ENCODE results near the gene STT3B. TPM values are rescaled to one million over a fixed set of nuclear protein-coding genes. Genes with fewer than 3 reads are reported as not detected.
A peak's percentile ranks its signal among the peaks of the same experiment; 100 is the strongest.

The STT3B gene
- total RNA-seq, 2 experiments from 2014 or later, result 99.3 to 117 TPM

GRCh38 chr3:31614162-31614921 lies 81.6 kb downstream of the STT3B start:
- H3K36me3 Mint-ChIP-seq (ENCODE audit: low read depth), result peaks cover 34% of the 10 kb centered on the region
- no peak for DNase-seq
- intact Hi-C loops (cut with micrococcal nuclease), result loop anchor here (5.0 kb wide), 1 partner anchor 528 kb away; no protein-coding TSS in a partner anchor
- peaks cover 44% of the 10 kb centered on the region for H3K4me1 Mint-ChIP-seq (ENCODE audit: low read depth)
- H3K27ac Mint-ChIP-seq, result no peak overlapping the region
- no peak overlapping the region for H3K4me3 Mint-ChIP-seq
- CTCF ChIA-PET, result interaction anchor here (1.9 kb wide), 1 partner anchor 16 kb away, joined by 6 read pairs; no protein-coding TSS in a partner anchor
- no peaks in the 10 kb centered on the region for H3K27me3 Mint-ChIP-seq (ENCODE audit: low read depth)
- no peaks in the 10 kb centered on the region for H3K9me3 Mint-ChIP-seq

GRCh38 chr3:31615071-31615875 lies 82.5 kb downstream of the STT3B start:
- CTCF ChIA-PET, result no interaction called here
- no peaks in the 10 kb centered on the region for H3K9me3 Mint-ChIP-seq
- no peak overlapping the region for H3K27ac Mint-ChIP-seq
- no peak for DNase-seq
- H3K27me3 Mint-ChIP-seq (ENCODE audit: low read depth), result no peaks in the 10 kb centered on the region
- peaks cover 31% of the 10 kb centered on the region for H3K36me3 Mint-ChIP-seq (ENCODE audit: low read depth)
- peaks cover 41% of the 10 kb centered on the region for H3K4me1 Mint-ChIP-seq (ENCODE audit: low read depth)
- H3K4me3 Mint-ChIP-seq, result no peak overlapping the region
- intact Hi-C loops (cut with micrococcal nuclease), result no loop called here

- CTCF ChIA-PET, result interaction anchor here (0.6 kb wide), 1 partner anchor 41 kb away, joined by 5 read pairs; no protein-coding TSS in a partner anchor
- intact Hi-C loops (cut with micrococcal nuclease), result no loop called here
- H3K9me3 Mint-ChIP-seq, result no peaks in the 10 kb centered on the region
- no peak overlapping the region for H3K27ac Mint-ChIP-seq
- H3K36me3 Mint-ChIP-seq (ENCODE audit: low read depth), result peaks cover 29% of the 10 kb centered on the region
- no peak for DNase-seq
- no peak overlapping the region for H3K4me3 Mint-ChIP-seq
- H3K4me1 Mint-ChIP-seq (ENCODE audit: low read depth), result peaks cover 44% of the 10 kb centered on the region
- H3K27me3 Mint-ChIP-seq (ENCODE audit: low read depth), result no peaks in the 10 kb centered on the region
These were observed 84.0 kb downstream of the STT3B start for GRCh38 chr3:31616711-31617110.

GRCh38 chr3:31620656-31621055 lies 87.9 kb downstream of the STT3B start:
- intact Hi-C loops (cut with micrococcal nuclease), result loop anchor here (2.0 kb wide), 1 partner anchor 14 kb away; no protein-coding TSS in a partner anchor

GRCh38 chr3:31621314-31621713 lies 88.6 kb downstream of the STT3B start:
- CTCF ChIA-PET, result no interaction called here
- Mint-ChIP-seq H3K4me3 (no peak overlapping the region), H3K9me3 (no peaks in the 10 kb centered on the region), H3K27me3 (ENCODE audit: low read depth) (no peaks in the 10 kb centered on the region), H3K27ac (no peak overlapping the region), H3K36me3 (ENCODE audit: low read depth) (peaks cover 39% of the 10 kb centered on the region), H3K4me1 (ENCODE audit: low read depth) (peaks cover 19% of the 10 kb centered on the region)
- no peak for DNase-seq
- intact Hi-C loops (cut with micrococcal nuclease), result loop anchor here (2.0 kb wide), 1 partner anchor 13 kb away; no protein-coding TSS in a partner anchor

More at GRCh38 chr3:31620656-31621055, 87.9 kb downstream of the STT3B start:
- H3K27ac Mint-ChIP-seq, result peak overlapping the region; percentile 46
- peaks cover 36% of the 10 kb centered on the region for H3K36me3 Mint-ChIP-seq (ENCODE audit: low read depth)
- no peaks in the 10 kb centered on the region for H3K27me3 Mint-ChIP-seq (ENCODE audit: low read depth)
- no peak for DNase-seq
- CTCF ChIA-PET, result no interaction called here
- no peak overlapping the region for H3K4me3 Mint-ChIP-seq
- H3K9me3 Mint-ChIP-seq, result no peaks in the 10 kb centered on the region
- peaks cover 22% of the 10 kb centered on the region for H3K4me1 Mint-ChIP-seq (ENCODE audit: low read depth)

- Mint-ChIP-seq H3K4me3 (no peak overlapping the region), H3K27ac (no peak overlapping the region), H3K36me3 (ENCODE audit: low read depth) (peaks cover 37% of the 10 kb centered on the region), H3K27me3 (ENCODE audit: low read depth) (no peaks in the 10 kb centered on the region), H3K9me3 (no peaks in the 10 kb centered on the region), H3K4me1 (ENCODE audit: low read depth) (peaks cover 22% of the 10 kb centered on the region)
- intact Hi-C loops (cut with micrococcal nuclease), result no loop called here
- CTCF ChIA-PET, result no interaction called here
- no peak for DNase-seq
These were observed 90.0 kb downstream of the STT3B start for GRCh38 chr3:31622636-31623288.

DNA sequence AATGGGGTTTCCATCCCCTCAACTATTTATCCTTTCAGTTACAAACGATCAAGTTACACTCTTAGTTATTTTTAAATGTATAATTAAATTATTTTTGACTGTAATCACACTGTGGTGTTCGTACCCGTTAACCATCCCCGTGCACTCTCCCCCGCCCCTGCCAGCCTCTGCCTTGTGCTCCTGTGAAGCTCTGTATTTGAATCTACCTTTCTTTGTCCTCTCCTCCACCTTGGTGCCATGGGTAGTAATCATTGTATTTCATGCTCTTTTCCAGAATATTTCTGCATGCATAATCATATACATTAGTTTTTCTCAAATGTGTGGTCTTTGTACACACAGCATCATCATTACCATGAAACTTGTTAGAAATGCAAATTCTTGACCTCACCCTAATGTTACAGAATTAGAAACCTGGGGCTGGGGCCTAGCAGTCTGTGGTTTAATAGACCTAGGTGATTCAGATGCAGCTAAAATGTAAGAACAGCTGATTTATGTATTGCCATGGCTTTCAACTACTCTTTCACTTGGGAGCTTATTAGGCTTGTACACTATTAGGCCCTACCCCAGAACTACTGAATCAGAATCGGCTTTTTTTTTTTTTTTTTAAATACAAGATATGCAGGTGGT lies 91.5 kb downstream of the STT3B start:
- H3K27ac Mint-ChIP-seq, result no peak overlapping the region
- DNase-seq, result no peak
- H3K9me3 Mint-ChIP-seq, result no peaks in the 10 kb centered on the region
- intact Hi-C loops (cut with micrococcal nuclease), result no loop called here
- peaks cover 43% of the 10 kb centered on the region for H3K36me3 Mint-ChIP-seq (ENCODE audit: low read depth)
- CTCF ChIA-PET, result interaction anchor here (0.6 kb wide), 1 partner anchor 69 kb away, joined by 3 read pairs; no protein-coding TSS in a partner anchor
- no peaks in the 10 kb centered on the region for H3K27me3 Mint-ChIP-seq (ENCODE audit: low read depth)
- H3K4me3 Mint-ChIP-seq, result no peak overlapping the region
- peaks cover 32% of the 10 kb centered on the region for H3K4me1 Mint-ChIP-seq (ENCODE audit: low read depth)

DNA sequence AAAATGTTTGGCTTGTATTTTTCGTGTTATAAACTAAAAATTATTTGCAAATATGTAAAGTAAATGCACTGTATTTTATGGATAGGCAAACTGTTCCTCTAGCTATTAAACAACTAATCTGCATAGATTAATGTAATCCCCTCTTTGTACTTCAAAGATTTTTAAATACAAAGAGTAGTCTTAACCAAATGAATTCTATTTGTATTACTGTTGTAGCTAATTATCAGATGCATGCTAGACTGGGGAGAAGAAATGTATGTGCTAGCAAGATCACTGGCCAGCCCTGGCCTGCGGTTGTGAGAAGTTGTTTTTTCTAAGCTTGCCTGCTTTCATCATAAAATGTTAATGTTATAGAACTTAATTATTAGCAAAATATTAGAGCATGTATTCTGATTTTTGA lies 92.6 kb downstream of the STT3B start:
- Mint-ChIP-seq H3K4me1 (ENCODE audit: low read depth) (peaks cover 30% of the 10 kb centered on the region), H3K27ac (no peak overlapping the region), H3K36me3 (ENCODE audit: low read depth) (peaks cover 49% of the 10 kb centered on the region), H3K9me3 (no peaks in the 10 kb centered on the region), H3K27me3 (ENCODE audit: low read depth) (no peaks in the 10 kb centered on the region), H3K4me3 (no peak overlapping the region)
- intact Hi-C loops (cut with micrococcal nuclease), result no loop called here
- CTCF ChIA-PET, result no interaction called here
- no peak for DNase-seq

DNA sequence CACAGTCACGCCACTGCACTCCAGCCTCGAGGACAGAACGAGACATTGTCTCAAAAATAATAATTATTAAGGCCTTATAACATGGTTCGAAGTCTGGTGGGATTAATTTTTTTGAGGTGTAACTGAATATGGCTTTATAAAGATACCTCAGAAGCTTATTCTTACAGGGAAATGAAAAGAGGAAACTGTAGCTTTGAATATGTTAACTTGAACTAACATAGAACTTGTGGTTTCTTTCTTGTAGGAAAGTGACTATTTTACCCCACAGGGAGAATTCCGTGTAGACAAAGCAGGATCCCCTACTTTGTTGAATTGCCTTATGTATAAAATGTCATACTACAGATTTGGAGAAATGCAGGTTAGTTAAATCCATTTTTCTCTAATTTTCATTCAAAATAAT lies 96.3 kb downstream of the STT3B start:
- intact Hi-C loops (cut with micrococcal nuclease), result no loop called here
- H3K4me1 Mint-ChIP-seq (ENCODE audit: low read depth), result peaks cover 27% of the 10 kb centered on the region
- H3K27me3 Mint-ChIP-seq (ENCODE audit: low read depth), result no peaks in the 10 kb centered on the region
- CTCF ChIA-PET, result interaction anchor here (0.6 kb wide), 1 partner anchor 298 kb away, joined by 3 read pairs; no protein-coding TSS in a partner anchor
- no peak for DNase-seq
- H3K9me3 Mint-ChIP-seq, result no peaks in the 10 kb centered on the region
- no peak overlapping the region for H3K4me3 Mint-ChIP-seq
- H3K27ac Mint-ChIP-seq, result peak overlapping the region; percentile 12
- peaks cover 53% of the 10 kb centered on the region for H3K36me3 Mint-ChIP-seq (ENCODE audit: low read depth)

DNA sequence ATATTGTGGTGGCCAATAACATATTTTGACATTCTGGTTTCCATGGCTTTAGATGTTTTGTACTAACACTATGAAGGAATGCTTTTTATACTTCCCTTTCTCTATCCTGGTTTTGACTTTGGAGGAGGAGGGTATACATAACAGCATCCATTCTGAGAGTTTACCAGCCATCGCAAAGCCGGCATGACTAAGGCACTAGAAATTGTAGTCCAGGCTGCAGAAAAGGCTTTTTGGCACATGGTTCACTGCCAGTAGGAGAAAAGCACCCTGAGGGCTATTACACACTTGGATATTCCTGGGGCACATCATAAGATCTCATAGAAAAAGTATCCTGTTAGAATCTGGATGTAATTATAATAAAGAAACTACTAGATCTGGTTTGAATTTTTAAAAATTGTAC lies 101.8 kb downstream of the STT3B start:
- H3K9me3 Mint-ChIP-seq, result no peaks in the 10 kb centered on the region
- no peak for DNase-seq
- CTCF ChIA-PET, result interaction anchor here (1.3 kb wide), 1 partner anchor 70 kb away, joined by 3 read pairs; no protein-coding TSS in a partner anchor
- H3K36me3 Mint-ChIP-seq (ENCODE audit: low read depth), result peaks cover 38% of the 10 kb centered on the region
- H3K4me3 Mint-ChIP-seq, result no peak overlapping the region
- no peaks in the 10 kb centered on the region for H3K27me3 Mint-ChIP-seq (ENCODE audit: low read depth)
- peak overlapping the region; percentile 24 for H3K27ac Mint-ChIP-seq
- H3K4me1 Mint-ChIP-seq (ENCODE audit: low read depth), result peaks cover 41% of the 10 kb centered on the region
- intact Hi-C loops (cut with micrococcal nuclease), result loop anchor here (2.0 kb wide), 2 partner anchors 14 to 64 kb away; no protein-coding TSS in a partner anchor

DNA sequence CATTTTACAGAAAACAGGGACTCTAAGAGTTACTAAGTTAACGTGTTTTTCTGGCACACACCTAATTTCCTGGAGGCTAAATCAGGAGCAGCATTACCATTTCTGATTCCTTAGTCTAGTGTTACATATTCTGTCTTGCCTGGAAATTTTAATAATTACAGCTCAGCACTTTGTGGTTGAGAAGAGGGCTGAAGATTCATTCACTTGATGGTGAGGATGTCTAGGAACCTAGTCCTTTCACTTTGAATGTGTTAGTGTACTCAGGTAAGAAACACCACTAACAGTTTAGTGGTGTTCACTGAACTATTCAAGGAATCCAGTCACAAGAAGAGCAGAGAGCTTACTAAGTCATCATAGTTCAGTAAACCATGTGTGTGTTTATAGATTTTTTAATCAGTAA lies 102.8 kb downstream of the STT3B start:
- H3K4me1 Mint-ChIP-seq (ENCODE audit: low read depth), result peaks cover 41% of the 10 kb centered on the region
- no peaks in the 10 kb centered on the region for H3K27me3 Mint-ChIP-seq (ENCODE audit: low read depth)
- peaks cover 28% of the 10 kb centered on the region for H3K36me3 Mint-ChIP-seq (ENCODE audit: low read depth)
- CTCF ChIA-PET, result interaction anchor here (0.6 kb wide), 2 partner anchors 178 to 432 kb away, joined by 3 read pairs; no protein-coding TSS in a partner anchor
- intact Hi-C loops (cut with micrococcal nuclease), result loop anchor here (1.0 to 5.0 kb wide), 5 partner anchors 15 to 423 kb away; no protein-coding TSS in a partner anchor
- no peak overlapping the region for H3K4me3 Mint-ChIP-seq
- no peak for DNase-seq
- peak overlapping the region; percentile 81 for H3K27ac Mint-ChIP-seq
- H3K9me3 Mint-ChIP-seq, result no peaks in the 10 kb centered on the region

All from activated naive CD4-positive, alpha-beta T cell treated with anti-CD3 and anti-CD28 coated beads for 36 hours (primary cell).